DND-41 (cell line): ENCODE measurements around the gene CFHR2.
"Not testable (repeated sequence)": the region's sequence is repeated elsewhere in the genome, so short reads cannot be mapped to it uniquely, and the experiment has no call there.

Experiments used
- ATAC-seq: fragments of 200-7000 bp; cut with Tn5 transposase; 3 replicates; pipeline ENCODE4 v1.9.1; 2021; ENCODE audit warnings: low read depth; ENCODE audit not compliant: insufficient read depth
- DNase-seq: peaks from one replicate; pipeline ENCODE4 v3.0.0-alpha.2; 2020
- H2AFZ ChIP-seq: 2 replicates; pipeline ENCODE4 v1.6.0; 2012; ENCODE audit warnings: low read depth, low read length
- H3K27ac ChIP-seq: 2 replicates; pipeline ENCODE4 v1.5.1; 2012; ENCODE audit warnings: low read length, inconsistent platforms
- H3K27me3 ChIP-seq: fragments of 200-600 bp; sonication (generic); 2 replicates; pipeline ENCODE4 v1.6.0; 2012; ENCODE audit warnings: low read length, mild to moderate bottlenecking, inconsistent platforms; ENCODE audit not compliant: insufficient read depth, poor library complexity
- H3K36me3 ChIP-seq: 2 replicates; pipeline ENCODE4 v1.5.1; 2012; ENCODE audit warnings: low read length, inconsistent platforms; ENCODE audit not compliant: insufficient read depth
- H3K4me1 ChIP-seq: 2 replicates; pipeline ENCODE4 v1.5.1; 2012; ENCODE audit warnings: mild to moderate bottlenecking, low read length; ENCODE audit not compliant: insufficient read depth
- H3K4me2 ChIP-seq: 2 replicates; pipeline ENCODE4 v1.6.0; 2012; ENCODE audit warnings: mild to moderate bottlenecking, moderate library complexity, low read length, inconsistent platforms; ENCODE audit not compliant: insufficient read depth
- H3K4me3 ChIP-seq, 2 experiments: fragments of 200-600 bp in 1 of 2; shearing (Covaris generic) in 1 of 2; 2 replicates each; pipeline ENCODE4 v1.5.1; 2012 to 2016; ENCODE audit warnings: inconsistent platforms in 2 of 2, low read length in 2 of 2, mild to moderate bottlenecking in 2 of 2, low read depth in 1 of 2, moderate library complexity in 1 of 2
- H3K79me2 ChIP-seq: 2 replicates; pipeline ENCODE4 v1.6.0; 2012; ENCODE audit warnings: low read length, inconsistent platforms; ENCODE audit not compliant: insufficient read depth
- H3K9ac ChIP-seq: 2 replicates; pipeline ENCODE4 v1.6.0; 2012; ENCODE audit warnings: low read depth, mild to moderate bottlenecking, inconsistent platforms, low read length, moderate library complexity
- H3K9me3 ChIP-seq: 2 replicates; pipeline ENCODE4 v1.5.1; 2012; ENCODE audit warnings: low read length, moderate library complexity, mild to moderate bottlenecking, inconsistent platforms; ENCODE audit not compliant: insufficient read depth, severe bottlenecking
- H4K20me1 ChIP-seq: 2 replicates; pipeline ENCODE4 v1.6.0; 2012; ENCODE audit warnings: low read length; ENCODE audit not compliant: insufficient read depth
- EZH2 ChIP-seq: IDR thresholded peaks from 3 replicates; pipeline ENCODE4 v1.6.1; 2012; ENCODE audit warnings: borderline replicate concordance, low read depth, mild to moderate bottlenecking, moderate library complexity, low read length, inconsistent platforms; ENCODE audit not compliant: severe bottlenecking
- TF ChIP-seq, protein P1 (sequence below): IDR thresholded peaks from 2 replicates; pipeline ENCODE4 v1.5.1; 2012; ENCODE audit warnings: borderline replicate concordance, low read length, moderate library complexity, mild to moderate bottlenecking; ENCODE audit not compliant: poor library complexity, severe bottlenecking; ENCODE audit errors: extremely low read depth

CFHR2 gene

GRCh38 chr1:196991919-196992651 is 48.5 kb downstream of the CFHR2 start:
- H3K4me2 ChIP-seq, ATAC-seq, H3K27ac ChIP-seq, H4K20me1 ChIP-seq, H3K79me2 ChIP-seq, H3K27me3 ChIP-seq, H2AFZ ChIP-seq, H3K36me3 ChIP-seq, H3K4me1 ChIP-seq, H3K9me3 ChIP-seq, H3K9ac ChIP-seq, DNase-seq, H3K4me3 ChIP-seq: not testable (repeated sequence)

DNA sequence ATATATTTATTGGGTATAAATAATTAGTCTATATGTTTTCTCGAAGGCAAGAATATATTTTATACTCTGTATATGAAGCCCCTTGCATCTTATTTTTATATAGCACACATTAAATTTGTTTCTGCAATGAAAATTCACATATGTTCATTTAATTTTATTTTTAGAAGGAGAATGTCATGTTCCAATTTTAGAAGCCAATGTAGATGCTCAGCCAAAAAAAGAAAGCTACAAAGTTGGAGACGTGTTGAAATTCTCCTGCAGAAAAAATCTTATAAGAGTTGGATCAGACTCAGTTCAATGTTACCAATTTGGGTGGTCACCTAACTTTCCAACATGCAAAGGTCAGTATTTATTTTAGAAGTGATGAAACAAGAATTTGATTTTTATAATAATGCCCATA is 50.4 kb downstream of the CFHR2 start:
- Histone ChIP-seq H3K4me2 (no peak overlapping the region), H3K9me3 (no peaks in the 10 kb centered on the region), H3K9ac (no peak overlapping the region), H2AFZ (no peak overlapping the region), H3K27ac (no peak overlapping the region), H3K27me3 (no peaks in the 10 kb centered on the region), H3K36me3 (no peaks in the 10 kb centered on the region), H3K4me1 (no peaks in the 10 kb centered on the region), H3K79me2 (no peaks in the 10 kb centered on the region), H4K20me1 (no peaks in the 10 kb centered on the region), H3K4me3 (no peak overlapping the region)
- no peak for ATAC-seq
- TF ChIP-seq EZH2, result no peak
- TF ChIP-seq, protein P1, sequence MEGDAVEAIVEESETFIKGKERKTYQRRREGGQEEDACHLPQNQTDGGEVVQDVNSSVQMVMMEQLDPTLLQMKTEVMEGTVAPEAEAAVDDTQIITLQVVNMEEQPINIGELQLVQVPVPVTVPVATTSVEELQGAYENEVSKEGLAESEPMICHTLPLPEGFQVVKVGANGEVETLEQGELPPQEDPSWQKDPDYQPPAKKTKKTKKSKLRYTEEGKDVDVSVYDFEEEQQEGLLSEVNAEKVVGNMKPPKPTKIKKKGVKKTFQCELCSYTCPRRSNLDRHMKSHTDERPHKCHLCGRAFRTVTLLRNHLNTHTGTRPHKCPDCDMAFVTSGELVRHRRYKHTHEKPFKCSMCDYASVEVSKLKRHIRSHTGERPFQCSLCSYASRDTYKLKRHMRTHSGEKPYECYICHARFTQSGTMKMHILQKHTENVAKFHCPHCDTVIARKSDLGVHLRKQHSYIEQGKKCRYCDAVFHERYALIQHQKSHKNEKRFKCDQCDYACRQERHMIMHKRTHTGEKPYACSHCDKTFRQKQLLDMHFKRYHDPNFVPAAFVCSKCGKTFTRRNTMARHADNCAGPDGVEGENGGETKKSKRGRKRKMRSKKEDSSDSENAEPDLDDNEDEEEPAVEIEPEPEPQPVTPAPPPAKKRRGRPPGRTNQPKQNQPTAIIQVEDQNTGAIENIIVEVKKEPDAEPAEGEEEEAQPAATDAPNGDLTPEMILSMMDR, result no peak
- no peak for DNase-seq

DNA sequence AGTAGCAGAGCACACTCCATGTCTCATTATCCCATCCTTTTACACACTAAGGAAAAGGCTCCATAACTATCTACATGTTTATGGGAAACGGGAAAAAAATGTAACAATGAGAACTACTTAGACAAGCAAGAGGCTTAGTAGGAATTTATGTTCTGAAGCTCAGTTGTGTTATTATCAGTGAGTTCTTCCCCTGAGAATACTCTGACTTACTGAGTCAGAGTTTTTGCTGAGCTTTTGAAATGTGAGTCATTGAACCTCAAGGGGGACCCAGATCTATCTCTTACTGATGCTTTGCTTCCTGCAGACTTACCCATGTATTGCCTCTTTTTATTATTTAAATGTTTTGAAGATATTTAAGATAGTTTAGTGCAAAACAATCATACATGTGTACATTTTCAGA is 53.9 kb downstream of the CFHR2 start:
- H3K4me1 ChIP-seq, result no peaks in the 10 kb centered on the region

GRCh38 chr1:197001828-197002227 is 58.3 kb downstream of the CFHR2 start:
- no peaks in the 10 kb centered on the region for H4K20me1 ChIP-seq
- H2AFZ ChIP-seq, result no peak overlapping the region
- H3K4me1 ChIP-seq, result no peaks in the 10 kb centered on the region
- H3K4me3 ChIP-seq, result no peak overlapping the region
- H3K27ac ChIP-seq, result no peak overlapping the region
- TF ChIP-seq EZH2, result no peak
- TF ChIP-seq, protein P1, result no peak
- H3K4me2 ChIP-seq, result no peak overlapping the region
- H3K79me2 ChIP-seq, result no peaks in the 10 kb centered on the region
- H3K36me3 ChIP-seq, result no peaks in the 10 kb centered on the region
- DNase-seq (no peak), ATAC-seq (no peak)
- H3K9me3 ChIP-seq, result no peaks in the 10 kb centered on the region
- H3K27me3 ChIP-seq, result no peaks in the 10 kb centered on the region
- no peak overlapping the region for H3K9ac ChIP-seq

More for the DNA sequence above, 53.9 kb downstream of the CFHR2 start:
- no peaks in the 10 kb centered on the region for H3K36me3 ChIP-seq
- DNase-seq, result no peak
- H3K4me2 ChIP-seq, result no peak overlapping the region
- no peak overlapping the region for H2AFZ ChIP-seq
- no peak overlapping the region for H3K9ac ChIP-seq
- H4K20me1 ChIP-seq, result no peaks in the 10 kb centered on the region
- H3K27me3 ChIP-seq, result no peaks in the 10 kb centered on the region
- no peak overlapping the region for H3K4me3 ChIP-seq
- ATAC-seq, result no peak
- no peak for TF ChIP-seq EZH2
- TF ChIP-seq, protein P1, result no peak
- no peaks in the 10 kb centered on the region for H3K9me3 ChIP-seq
- no peaks in the 10 kb centered on the region for H3K79me2 ChIP-seq
- no peak overlapping the region for H3K27ac ChIP-seq
